GM21515 (cell line): ENCODE results near the gene DDX17.
"Not testable (repeated sequence)": the region's sequence is repeated elsewhere in the genome, so short reads cannot be mapped to it uniquely, and the experiment has no call there.

Experiments used
- ATAC-seq: cut with Tn5 transposase; IDR thresholded peaks from one replicate; pipeline ENCODE4 v1.9.1; 2021; ENCODE audit not compliant: unreplicated experiment

DDX17 gene

DNA sequence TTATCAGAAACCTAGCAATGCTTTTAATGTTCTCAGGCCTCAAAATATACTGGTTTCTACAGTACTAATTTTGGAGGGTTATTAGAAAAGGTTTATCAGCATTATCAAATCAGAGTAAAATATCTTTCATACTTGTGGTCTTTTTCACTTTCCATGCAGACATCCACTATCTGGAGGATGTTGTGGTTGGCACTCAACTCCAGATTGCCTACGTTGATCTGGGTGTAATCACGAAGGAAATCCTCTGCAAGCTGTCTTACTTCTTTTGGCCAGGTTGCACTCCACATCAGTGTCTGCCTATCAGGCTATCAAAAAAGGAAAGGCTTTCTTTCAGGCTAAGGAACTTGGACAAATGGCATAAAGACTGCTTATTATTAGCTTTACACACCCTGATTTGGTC lies 11.6 kb downstream of the DDX17 start:
- no peak for ATAC-seq

DNA sequence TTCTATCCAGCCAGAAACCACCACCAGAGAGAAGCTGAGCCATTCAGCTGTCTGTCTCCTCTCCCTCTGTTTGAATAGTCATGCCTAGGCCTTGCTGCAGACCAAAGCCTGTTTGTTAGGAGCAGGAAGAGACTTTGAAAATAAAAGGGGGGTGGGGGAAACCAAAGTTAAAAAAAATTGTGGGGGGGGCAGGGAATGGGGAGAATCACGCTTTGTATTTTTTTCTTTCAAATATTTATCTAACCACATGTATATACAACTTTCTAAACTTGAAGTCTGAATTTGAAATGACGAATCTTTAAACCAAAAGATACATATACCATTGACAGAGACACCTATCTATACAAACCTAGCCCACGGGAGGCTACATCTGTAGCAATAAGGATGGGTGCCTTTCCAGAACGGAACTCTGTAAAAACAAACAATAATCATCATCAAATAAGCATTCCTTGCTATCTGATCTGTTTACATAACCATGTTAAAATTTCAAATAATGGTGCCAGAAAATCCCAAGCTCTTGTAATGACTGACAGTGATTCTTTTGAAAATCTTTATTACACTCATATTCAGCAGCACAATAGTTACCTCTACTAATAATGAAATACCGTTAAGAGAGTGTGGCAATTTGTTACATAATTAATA lies 14.3 kb downstream of the DDX17 start:
- ATAC-seq = no peak

DNA sequence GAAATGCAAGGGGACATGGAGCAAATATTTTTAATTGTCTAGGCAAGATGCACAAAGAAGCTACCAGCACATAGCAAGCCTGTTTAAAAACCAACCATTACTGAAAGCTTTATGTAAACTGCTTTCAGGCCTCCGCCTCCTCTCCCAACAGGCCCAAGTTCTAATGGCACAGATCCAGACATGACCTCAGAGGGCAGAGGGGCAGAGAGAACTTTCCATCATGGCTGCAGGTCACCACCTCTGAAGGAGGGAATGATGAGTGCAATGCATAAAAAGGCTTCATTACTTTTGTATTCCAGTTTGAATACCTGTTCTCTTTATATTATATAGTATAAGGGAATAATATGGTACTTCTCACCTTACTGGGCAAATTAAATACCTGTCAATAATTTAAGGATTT lies 15.2 kb downstream of the DDX17 start:
- no peak for ATAC-seq

DNA sequence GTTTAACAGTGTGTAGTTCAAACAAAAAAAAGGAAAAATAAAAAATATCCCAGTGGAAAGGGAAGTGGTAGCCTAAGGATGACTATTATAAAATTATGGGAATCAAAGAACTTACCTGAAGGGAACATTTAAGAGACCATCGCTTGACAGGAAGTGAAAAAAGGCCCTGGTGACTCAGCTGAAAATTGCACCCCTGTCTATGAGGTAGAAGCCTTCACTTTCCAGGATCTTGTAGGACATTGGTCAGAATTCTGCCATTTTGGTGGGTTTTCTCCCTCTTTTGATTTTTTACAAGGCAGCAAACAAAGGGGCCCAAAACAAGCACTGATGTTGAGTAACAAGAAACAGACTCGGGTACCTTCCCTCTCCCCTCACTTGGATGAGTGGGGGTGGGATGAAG lies 15.6 kb downstream of the DDX17 start:
- ATAC-seq = no peak

DNA sequence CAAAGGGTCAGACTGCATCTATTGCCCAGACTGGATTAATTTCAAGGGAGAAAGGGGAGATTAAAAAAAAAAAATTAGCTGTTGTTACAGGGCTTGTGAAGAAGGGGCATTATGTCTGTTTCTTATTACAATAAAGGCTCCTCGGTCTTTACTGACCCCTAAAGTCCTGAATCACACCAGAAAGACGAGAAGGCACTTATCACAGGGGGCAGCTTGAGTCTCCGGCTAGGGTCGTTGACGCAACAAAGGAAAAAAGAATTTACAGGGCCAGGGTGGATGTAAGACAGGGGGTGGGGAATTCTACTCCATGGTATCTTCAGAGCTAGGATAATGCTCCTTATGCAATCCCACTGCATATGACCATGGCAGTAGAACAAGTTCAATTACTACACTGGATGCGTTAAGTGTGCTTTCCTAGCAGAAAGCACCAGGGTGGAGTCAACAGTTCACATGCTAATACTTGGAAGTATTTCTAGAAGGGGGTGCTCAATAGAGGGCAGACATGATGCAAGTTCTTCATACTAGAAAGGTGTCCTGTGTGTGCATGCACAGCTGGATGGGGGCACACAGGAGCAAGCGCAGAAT lies 16.5 kb downstream of the DDX17 start:
- no peak for ATAC-seq

DNA sequence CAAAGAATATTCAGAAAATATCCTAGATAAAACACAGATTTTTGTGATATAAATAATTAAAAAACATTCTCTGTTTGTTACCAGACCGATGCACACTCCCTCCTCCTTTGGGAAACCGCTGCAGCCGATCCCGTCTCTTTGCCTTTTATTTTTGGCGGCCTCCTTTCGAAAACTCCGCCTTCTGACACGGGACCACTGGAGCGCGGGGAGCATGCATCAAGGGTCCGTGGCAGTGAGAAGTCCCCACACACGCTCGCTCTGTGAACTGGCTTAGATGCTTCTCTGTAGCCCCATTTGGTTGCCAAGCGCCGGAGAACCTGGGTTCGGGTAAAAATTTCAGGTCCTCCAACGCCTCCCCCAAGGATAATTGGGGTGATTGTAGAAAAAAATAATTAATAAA lies 17.0 kb downstream of the DDX17 start:
- no peak for ATAC-seq

DNA sequence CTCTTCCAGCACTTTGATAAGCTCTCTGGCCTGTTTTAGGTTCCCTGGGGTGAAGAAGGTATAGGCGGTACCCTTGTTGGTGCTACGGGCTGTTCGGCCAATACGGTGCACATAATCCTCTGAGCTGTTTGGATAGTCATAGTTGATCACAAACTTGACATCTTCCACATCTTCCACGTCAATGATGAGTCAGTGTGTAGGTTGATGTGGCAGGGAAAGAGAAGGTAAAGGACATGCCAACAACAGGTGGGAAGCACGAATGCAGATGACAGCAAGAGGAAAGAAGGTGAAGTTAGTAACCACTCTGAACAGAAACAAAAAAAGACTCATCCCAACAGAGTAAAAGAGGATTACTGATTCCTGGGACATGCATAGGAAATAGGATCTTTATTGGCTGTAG lies 18.2 kb downstream of the DDX17 start:
- ATAC-seq = no peak

DNA sequence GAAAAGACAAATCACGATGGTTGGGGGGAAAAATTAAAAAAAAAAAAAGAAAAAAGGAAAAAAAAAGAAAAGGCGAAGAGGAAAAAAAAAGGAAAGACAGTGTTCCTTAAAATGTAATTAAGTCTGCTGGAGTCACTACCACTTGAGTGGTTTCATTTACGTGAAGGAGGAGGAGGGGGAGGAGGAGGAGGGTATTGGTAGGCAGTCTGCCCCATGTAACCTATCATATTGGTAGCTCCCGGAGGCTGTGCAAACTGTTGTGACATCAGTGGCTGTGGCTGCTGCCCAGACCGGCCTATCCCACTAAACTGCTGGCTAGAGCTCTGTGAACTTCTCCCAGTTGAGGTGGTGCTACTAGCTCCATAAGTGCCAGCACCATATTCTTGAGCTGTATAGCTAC lies 20.3 kb downstream of the DDX17 start:
- ATAC-seq = no peak

DNA sequence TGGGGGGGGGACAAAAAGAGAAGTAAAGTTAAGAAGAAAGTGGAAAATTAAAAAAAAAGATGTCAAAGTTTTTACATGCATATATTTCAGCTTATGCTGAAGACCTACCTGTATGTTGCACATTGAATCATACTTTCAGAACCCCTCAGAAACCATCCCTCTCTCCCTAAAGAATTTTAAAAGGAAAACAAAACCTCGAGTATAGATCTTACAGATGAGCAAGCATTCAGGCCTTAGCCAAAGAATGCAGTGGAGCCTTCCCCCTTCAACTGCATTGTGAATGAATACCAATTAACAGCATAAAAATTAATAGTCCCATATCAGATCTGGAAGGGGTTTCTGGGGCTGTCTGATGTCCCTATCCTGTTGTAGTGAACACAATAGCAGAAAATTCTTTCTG lies 21.9 kb downstream of the DDX17 start:
- ATAC-seq = no peak

DNA sequence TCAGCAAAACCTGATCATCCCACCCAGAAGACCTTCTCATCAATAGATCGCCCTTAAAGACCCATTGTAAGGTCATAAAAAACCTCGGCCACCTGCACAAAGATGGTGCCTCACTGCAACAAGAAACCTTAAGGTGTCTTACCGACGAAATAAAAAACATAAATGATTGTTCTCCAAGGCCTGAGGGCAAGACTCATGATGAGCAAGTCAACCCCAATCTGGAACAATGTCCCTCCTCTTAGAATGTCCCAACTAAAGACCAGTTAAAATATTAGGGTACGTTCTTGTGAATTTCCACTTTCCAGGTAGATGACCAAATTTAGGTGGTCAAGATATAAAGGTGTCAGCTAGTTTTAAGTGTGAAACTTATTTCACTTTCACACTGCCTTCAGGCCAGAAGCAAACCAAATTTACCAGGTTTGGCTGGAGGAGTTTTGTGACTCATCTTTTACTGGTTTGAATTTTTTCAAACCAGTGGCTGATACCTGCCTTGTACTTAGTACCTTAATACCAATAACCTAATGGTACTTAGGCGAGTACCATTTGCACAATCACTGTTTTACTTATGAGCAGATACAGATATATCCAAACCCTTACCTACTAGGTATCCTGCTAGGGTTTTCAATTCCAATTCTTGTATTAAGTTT lies 23.3 kb downstream of the DDX17 start:
- ATAC-seq = no peak

DNA sequence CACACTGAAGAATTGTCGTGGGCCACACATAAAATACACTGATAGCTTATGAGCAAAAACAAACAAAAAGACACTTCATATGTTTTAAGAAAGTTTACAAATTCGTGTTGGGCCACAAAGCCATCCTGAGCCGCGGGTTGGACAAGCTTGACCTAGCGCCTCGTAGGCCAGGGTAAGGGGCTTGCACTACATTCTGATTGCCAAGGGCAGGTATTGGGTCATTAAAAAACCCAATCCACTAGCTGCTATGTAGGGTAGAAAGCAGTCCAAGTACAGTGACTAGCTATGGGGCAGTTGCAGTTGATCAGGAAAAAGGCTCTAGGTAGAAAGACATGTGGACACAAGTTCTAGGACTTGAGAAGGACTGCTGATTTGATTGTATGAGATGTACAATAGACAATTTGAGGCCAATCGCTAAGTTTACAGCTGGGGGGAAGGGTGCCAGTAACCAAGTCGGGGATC lies 24.2 kb downstream of the DDX17 start:
- no peak for ATAC-seq

DNA sequence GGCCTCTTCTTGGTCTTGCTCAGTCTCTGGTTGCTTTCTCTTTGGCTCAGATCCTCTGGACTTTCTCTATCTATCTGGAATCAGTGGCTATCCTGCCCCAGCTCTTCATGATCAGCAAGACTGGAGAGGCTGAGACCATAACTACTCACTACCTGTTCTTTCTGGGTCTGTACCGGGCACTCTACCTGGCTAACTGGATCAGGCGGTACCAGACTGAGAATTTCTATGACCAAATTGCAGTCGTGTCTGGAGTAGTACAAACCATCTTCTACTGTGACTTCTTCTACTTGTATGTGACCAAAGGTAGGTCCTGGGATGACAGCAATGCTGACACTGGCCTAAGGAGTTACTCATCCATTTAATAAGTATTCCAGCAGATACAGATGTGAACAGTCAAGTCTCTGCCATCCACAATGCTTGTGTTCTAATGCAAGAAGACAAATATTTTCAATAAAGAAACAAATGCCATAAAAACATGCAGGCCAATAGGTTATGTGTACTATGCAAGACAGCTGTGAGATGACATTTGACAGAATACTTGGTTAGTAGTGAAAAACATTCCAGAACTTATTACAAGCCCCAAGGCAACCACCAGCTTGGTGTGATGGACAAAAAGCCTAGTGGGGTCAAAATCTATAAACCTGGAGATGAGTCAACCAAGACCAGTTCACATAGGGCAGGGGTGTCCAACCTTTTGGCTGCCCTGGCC lies 24.8 kb downstream of the DDX17 start:
- ATAC-seq = no peak

DNA sequence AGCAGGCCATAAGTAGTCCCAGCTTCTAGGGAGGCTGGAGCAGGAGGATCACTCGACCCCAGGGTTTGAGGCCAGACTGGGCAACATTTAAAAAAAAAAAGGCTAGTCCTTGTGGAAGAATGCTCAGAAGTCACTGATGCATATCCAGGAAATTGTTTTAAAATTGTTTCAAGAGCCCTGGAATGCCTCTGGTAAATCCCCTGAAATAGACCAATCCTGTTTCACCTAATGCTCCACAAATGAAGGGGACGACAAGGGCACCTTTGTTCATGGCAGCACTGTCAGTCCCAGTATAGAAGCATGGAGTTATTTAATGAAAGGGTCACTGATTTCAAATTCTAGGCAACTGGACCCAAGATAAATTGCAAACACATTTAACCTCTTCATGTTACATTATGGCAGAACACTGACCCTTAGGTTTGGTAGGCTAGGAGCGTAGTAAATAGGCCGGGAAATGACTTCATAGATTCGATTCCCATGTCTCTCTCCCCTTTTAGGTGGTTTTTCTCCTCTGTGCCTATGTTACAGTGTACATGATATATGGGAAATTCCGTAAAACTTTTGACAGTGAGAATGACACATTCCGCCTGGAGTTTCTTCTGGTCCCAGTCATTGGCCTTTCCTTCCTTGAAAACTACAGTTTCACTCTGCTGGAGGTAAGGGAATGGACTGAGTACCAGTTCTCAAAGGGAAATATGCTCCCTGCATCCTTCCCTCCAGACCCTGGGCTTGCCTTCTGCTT lies 26.8 kb downstream of the DDX17 start:
- ATAC-seq = no peak

DNA sequence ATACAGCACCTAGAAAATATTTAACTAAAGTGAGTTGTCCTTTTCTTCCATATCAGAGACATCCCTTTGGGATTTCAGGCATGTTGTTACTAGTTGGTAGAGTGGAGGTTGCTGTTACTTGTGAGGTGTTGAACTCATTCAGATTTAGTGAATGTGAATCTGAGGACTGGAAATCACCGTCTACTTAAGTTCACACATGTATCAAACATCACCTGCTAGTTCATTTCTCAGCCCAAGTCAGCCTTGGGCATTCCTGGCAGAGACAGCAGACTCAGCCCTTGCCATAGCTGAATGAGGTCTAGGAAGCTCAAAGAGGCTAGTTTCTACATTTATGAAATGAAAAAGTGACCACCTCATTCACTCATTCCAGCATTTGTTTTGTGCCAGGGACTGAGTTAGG lies 28.5 kb downstream of the DDX17 start:
- no peak for ATAC-seq

DNA sequence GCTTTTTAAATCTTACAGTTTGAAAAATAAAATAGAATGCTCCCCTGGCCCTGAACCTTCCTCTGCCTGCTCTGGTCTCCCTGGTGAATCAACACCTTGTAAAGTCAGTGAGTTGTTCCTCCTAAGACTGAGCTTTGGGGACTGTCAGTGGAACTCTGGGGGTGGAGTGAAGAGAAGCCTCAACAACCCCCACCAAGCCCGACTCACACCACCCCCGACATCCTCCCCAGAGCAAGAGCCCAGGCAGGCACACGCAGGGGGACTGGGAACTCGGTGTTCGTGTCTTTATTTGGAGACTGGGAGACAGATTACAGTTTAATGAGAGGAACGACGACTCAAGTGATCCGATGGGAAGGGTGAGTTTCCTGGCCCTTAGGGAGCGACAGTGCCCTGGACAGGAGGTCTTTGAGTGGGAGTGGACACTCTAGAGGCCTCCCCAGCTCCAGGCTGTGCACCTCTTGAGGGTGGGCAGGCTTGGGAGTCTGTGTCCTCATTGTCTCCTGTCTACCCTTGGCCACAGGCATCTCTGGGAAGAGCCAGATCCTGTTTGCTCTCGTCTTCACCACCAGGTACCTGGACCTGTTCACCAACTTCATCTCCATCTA lies 32.0 kb downstream of the DDX17 start:
- ATAC-seq = no peak

DNA sequence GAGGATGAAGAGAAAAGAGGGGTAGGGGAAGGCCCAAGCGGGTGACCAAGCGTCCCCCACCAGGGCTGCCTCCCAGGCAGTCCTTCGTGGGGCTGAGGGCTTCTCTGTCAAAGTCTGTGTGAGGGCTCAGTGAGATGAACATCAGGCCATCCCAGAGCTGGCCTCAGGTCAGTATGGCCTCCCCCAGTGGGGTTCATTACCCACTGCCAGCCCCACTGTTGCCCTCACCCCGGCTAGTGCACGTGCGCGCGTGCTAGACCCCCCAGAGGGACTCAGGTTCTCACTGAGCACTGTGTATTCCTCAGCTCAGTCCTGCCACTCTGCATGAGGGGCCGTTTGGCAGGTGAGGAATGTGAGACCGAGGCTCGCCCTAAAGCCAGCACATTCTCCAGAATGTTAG lies 34.9 kb downstream of the DDX17 start:
- no peak for ATAC-seq

DNA sequence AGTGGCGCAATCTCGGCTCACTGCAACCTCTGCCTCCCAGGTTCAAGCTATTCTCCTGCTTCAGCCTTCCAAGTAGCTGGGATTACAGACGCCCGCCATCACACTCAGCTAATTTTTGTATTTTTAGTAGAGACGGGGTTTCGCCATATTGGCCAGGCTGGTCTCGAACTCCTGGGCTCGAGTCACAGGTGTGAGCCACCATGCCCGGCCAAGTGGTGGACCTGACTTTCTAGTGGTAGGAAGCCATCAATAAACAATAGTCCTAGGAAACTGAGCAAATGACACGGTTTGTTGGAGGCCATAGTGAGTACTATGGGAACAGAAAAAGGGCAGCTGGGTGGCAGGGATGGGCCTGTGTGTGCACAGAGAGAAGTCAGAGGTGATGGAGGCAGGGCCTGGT lies 35.9 kb downstream of the DDX17 start:
- ATAC-seq = not testable (repeated sequence)

DNA sequence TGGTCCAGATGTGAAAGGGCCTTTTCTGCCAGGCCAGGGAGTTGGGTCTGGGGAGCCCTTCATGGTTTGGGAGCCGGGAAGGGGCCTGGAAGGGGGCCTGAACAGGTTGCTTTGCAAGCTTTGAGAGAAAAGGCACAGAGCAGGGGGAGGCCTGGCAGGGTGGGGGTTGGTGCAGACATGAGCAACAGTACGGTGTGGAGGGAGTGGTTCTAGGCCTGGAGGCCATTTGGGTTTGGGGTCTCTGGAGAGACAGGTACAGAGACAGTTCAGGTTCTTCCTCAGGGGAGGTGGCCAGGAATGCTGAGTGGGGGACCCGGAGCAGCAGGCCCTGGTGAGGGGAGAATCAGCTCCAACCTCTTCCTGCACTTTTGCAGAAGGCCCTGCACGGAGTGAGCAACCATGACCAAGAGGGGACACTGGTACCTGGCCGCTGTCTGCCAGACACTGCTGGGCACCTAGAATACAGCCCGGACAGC lies 36.8 kb downstream of the DDX17 start:
- ATAC-seq = no peak

DNA sequence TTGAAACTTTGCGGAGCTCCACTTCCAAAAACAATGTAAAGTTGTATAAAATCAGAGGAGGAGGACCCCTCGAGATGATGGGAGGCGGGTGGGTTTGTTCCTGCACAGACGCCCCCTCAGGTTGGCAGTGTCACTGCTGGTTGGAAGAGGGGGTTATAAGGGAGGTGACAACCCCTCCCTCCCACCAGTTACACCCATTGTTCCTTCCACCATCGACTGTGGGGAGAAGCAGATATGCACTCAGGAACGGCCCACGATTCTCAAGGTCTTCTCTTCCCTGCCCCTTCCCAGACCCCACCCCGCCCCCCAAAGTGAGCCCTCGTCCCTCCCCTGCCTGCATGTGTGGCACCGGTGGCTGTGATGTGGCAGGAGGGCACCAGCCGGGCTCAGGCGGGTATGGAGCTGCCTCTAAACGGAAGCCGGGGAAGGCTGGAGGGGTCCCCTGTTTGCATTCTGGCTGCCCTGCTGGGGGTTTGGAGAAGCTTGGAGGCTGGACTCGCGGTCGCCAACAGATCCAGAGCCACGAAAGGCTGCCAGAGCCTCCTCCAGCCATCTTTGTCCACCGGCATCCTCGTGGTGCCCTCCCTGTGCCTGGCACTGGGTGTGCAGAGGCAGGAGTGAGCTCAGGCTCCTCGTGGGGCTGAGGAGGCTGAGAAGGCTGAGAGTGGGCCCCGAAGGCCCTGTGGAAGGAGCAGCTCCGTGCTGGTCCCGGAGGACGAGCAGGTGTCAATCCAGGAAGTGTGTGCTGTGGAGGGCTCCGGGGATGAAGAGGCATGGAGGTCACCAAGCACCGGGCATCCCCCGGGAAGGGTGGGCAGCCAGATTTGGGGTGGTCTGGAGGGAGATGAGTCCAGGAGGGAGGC lies 37.4 kb downstream of the DDX17 start:
- ATAC-seq = no peak

DNA sequence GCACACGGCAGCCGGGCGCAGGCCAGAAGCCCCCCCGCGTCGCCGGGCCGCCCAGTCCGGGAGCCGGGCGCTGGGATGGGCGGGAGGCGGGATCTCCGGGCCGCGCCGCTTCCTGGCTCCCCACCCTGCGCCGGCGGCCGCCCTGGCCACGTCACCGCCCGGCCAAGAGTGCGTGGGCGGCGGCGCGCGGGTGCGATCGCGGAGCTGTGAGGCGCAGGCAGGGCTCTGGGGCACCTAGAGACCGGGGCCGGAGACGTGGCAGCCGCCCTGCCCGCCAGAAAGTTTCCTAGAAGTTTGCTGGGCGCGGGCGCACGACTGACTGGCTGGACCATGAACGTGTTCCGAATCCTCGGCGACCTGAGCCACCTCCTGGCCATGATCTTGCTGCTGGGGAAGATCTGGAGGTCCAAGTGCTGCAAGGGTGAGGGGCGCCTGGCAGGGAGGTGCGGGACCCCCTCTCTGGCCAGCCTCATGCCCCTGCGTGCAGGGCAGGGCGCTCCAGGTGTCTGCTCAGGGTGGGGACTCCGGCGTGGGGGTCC lies 38.1 kb downstream of the DDX17 start, which contains the start of gene KDELR3:
KDELR3 (plus strand) TSS at position 193 of the 539 bp plus-strand sequence; CDS start at position 331, 138 bp downstream.
- no peak for ATAC-seq
